ENCODE measurements around the gene AFF2. TPM values are rescaled to one million over a fixed set of nuclear protein-coding genes. Genes with fewer than 3 reads are reported as not detected.

Gene AFF2
- total RNA-seq, 1 donor from 2014 or later, result 1.3 TPM

- no peak for DNase-seq (ENCODE audit: low read depth)
Observed at GRCh38 chrX:148723551-148723950, 223.1 kb downstream of the AFF2 start.

GRCh38 chrX:148728901-148729300 lies 228.5 kb downstream of the AFF2 start:
- DNase-seq (ENCODE audit: low read depth), result no peak

- no peak for DNase-seq (ENCODE audit: low read depth)
Observed at GRCh38 chrX:148732743-148733142, 232.3 kb downstream of the AFF2 start.

GRCh38 chrX:148741441-148741840 lies 241.0 kb downstream of the AFF2 start:
- DNase-seq (ENCODE audit: low read depth), result no peak

- DNase-seq (ENCODE audit: low read depth), result no peak
Observed at GRCh38 chrX:148755111-148755510, 254.7 kb downstream of the AFF2 start.

- DNase-seq (ENCODE audit: low read depth), result no peak
Observed at GRCh38 chrX:148763896-148764295, 263.5 kb downstream of the AFF2 start.

- no peak for DNase-seq (ENCODE audit: low read depth)
Observed at GRCh38 chrX:148768296-148768695, 267.9 kb downstream of the AFF2 start.

GRCh38 chrX:148771440-148771839 lies 271.0 kb downstream of the AFF2 start:
- no peak for DNase-seq (ENCODE audit: low read depth)

- DNase-seq (ENCODE audit: low read depth), result no peak
Observed at GRCh38 chrX:148774276-148774675, 273.9 kb downstream of the AFF2 start.

- no peak for DNase-seq (ENCODE audit: low read depth)
Observed at GRCh38 chrX:148784137-148784536, 283.7 kb downstream of the AFF2 start.

GRCh38 chrX:148784856-148785255 lies 284.4 kb downstream of the AFF2 start:
- DNase-seq (ENCODE audit: low read depth), result no peak

GRCh38 chrX:148785256-148785655 lies 284.8 kb downstream of the AFF2 start:
- DNase-seq (ENCODE audit: low read depth), result no peak

GRCh38 chrX:148788449-148788848 lies 288.0 kb downstream of the AFF2 start:
- DNase-seq (ENCODE audit: low read depth), result no peak

- DNase-seq (ENCODE audit: low read depth), result no peak
Observed at GRCh38 chrX:148794350-148794749, 293.9 kb downstream of the AFF2 start.

GRCh38 chrX:148804579-148805355 lies 304.4 kb downstream of the AFF2 start:
- DNase-seq (ENCODE audit: low read depth), result no peak

GRCh38 chrX:148806145-148806870 lies 305.9 kb downstream of the AFF2 start:
- no peak for DNase-seq (ENCODE audit: low read depth)

- DNase-seq (ENCODE audit: low read depth), result no peak
Observed at GRCh38 chrX:148808833-148809232, 308.4 kb downstream of the AFF2 start.

- no peak for DNase-seq (ENCODE audit: low read depth)
Observed at GRCh38 chrX:148811236-148811635, 310.8 kb downstream of the AFF2 start.

- DNase-seq (ENCODE audit: low read depth), result no peak
Observed at GRCh38 chrX:148813422-148813821, 313.0 kb downstream of the AFF2 start.

GRCh38 chrX:148813967-148814366 lies 313.6 kb downstream of the AFF2 start:
- no peak for DNase-seq (ENCODE audit: low read depth)

GRCh38 chrX:148815218-148815961 lies 315.0 kb downstream of the AFF2 start:
- DNase-seq (ENCODE audit: low read depth), result no peak

- DNase-seq (ENCODE audit: low read depth), result no peak
Observed at GRCh38 chrX:148823986-148824385, 323.6 kb downstream of the AFF2 start.

GRCh38 chrX:148825696-148826095 lies 325.3 kb downstream of the AFF2 start:
- DNase-seq (ENCODE audit: low read depth), result no peak
